Astrocyte (in vitro differentiated cells and primary cell): ENCODE results near the gene SPATA13.

Experiments
- CTCF ChIP-seq: IDR thresholded peaks from 2 replicates; pipeline ENCODE4 v1.5.1; 2011; ENCODE audit warnings: low read depth, mild to moderate bottlenecking, inconsistent platforms, low read length, moderate library complexity; ENCODE audit not compliant: insufficient read depth
- EZH2 ChIP-seq: IDR thresholded peaks from 2 replicates; pipeline ENCODE4 v1.6.1; 2012; ENCODE audit warnings: mild to moderate bottlenecking, low read length, inconsistent platforms; ENCODE audit not compliant: insufficient read depth

- no peak for TF ChIP-seq CTCF
- TF ChIP-seq EZH2 = no peak
Observed at GRCh38 chr13:24145674-24146073, 14.8 kb upstream of the SPATA13 start.
